GM12873 (cell line): ENCODE measurements around the gene KLHL18.

Source experiments
- CTCF ChIP-seq: IDR thresholded peaks from 2 replicates; pipeline ENCODE4 v1.5.1; 2012; ENCODE audit warnings: low read depth, mild to moderate bottlenecking, moderate library complexity, low read length, control low read depth; ENCODE audit not compliant: insufficient read depth; ENCODE audit errors: missing control alignments

The KLHL18 gene

GRCh38 chr3:47342812-47343211, 60.1 kb downstream of the KLHL18 start:
- no peak for TF ChIP-seq CTCF

GRCh38 chr3:47343471-47343971, 60.8 kb downstream of the KLHL18 start:
- TF ChIP-seq CTCF: no peak

GRCh38 chr3:47344971-47345370, 62.2 kb downstream of the KLHL18 start:
- TF ChIP-seq CTCF: no peak

- TF ChIP-seq CTCF: no peak
Measured at GRCh38 chr3:47347217-47347801, 64.6 kb downstream of the KLHL18 start.

GRCh38 chr3:47348411-47349154, 65.8 kb downstream of the KLHL18 start:
- no peak for TF ChIP-seq CTCF

- TF ChIP-seq CTCF: no peak
Measured at GRCh38 chr3:47355010-47355409, 72.3 kb downstream of the KLHL18 start.

- TF ChIP-seq CTCF: no peak
Measured at GRCh38 chr3:47356201-47356600, 73.5 kb downstream of the KLHL18 start.
